Lower leg skin (tissue), 3 donors: ENCODE data around the gene BMP2.

ENCODE experiments used
- POLR2A ChIP-seq, 2 donors: fragments of 450-650 bp; IDR thresholded peaks; one replicate each; pipeline ENCODE4 v1.6.1; 2016 to 2017; ENCODE audit warnings: antibody characterized with exemption in 2 of 2, mild to moderate bottlenecking in 1 of 2, moderate library complexity in 1 of 2
- TF ChIP-seq, protein P1 (sequence below), 3 donors: fragments of 450-650 bp; IDR thresholded peaks; one replicate each; pipeline ENCODE4 v1.5.1; 2016; ENCODE audit warnings: antibody characterized with exemption in 3 of 3, mild to moderate bottlenecking in 3 of 3, moderate library complexity in 2 of 3

DNA sequence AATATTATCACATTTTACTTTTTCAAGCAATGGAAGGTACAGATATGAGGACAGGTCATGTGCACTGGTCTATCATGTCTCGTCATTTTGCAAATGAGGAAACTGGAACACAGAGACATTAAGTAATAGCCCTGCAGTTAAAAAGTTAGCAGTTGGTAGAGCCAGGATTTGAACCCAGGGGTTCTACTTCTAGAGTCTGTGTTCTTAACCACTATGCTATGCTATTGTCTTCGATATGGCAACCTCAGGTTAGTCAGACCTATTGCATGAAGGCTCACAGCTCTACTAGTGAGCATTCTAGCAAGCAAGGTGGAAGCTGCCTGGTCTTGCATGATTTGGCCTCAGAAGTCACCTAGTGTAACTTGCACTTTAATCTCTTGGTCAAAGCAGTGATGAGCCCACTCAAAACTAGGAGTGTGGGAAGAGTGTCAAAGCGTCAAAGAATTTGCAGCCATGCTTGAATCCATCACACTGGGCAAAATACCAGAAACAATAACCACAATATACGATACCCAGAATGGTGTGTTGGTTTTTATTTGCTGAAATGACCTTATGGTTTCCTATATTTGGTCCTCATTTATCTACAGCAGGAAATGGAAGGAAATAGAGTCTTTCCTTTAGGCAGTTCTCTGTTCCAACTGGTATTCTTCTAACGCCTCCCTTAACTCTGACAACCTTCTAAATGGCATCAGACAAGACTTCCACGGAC, 20.4 kb upstream of the BMP2 start:
- no peak for TF ChIP-seq POLR2A (IDR thresholded peaks at IDR 0.05)
- TF ChIP-seq, protein P1, sequence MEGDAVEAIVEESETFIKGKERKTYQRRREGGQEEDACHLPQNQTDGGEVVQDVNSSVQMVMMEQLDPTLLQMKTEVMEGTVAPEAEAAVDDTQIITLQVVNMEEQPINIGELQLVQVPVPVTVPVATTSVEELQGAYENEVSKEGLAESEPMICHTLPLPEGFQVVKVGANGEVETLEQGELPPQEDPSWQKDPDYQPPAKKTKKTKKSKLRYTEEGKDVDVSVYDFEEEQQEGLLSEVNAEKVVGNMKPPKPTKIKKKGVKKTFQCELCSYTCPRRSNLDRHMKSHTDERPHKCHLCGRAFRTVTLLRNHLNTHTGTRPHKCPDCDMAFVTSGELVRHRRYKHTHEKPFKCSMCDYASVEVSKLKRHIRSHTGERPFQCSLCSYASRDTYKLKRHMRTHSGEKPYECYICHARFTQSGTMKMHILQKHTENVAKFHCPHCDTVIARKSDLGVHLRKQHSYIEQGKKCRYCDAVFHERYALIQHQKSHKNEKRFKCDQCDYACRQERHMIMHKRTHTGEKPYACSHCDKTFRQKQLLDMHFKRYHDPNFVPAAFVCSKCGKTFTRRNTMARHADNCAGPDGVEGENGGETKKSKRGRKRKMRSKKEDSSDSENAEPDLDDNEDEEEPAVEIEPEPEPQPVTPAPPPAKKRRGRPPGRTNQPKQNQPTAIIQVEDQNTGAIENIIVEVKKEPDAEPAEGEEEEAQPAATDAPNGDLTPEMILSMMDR (IDR thresholded peaks at IDR 0.05): no peak
